NCI-H510A treated with DMSO at 0.1 percent for 48 hours (cell line): ENCODE results near the gene CEACAM6.
"Not testable (repeated sequence)": the region's sequence is repeated elsewhere in the genome, so short reads cannot be mapped to it uniquely, and the experiment has no call there.

Experiments
- DNase-seq: peaks from one replicate; lab custom pipeline; 2025; lab: John Stamatoyannopoulos, UW

CEACAM6 gene

GRCh38 chr19:41746593-41747227 lies 8.6 kb upstream of the CEACAM6 start:
- DNase-seq: peak; percentile 91

GRCh38 chr19:41748012-41748411 lies 7.3 kb upstream of the CEACAM6 start:
- no peak for DNase-seq

- peak; percentile 52 for DNase-seq
These were observed 4.8 kb upstream of the CEACAM6 start for GRCh38 chr19:41750248-41751134.

- peak; percentile 34 for DNase-seq
These were observed 2.2 kb upstream of the CEACAM6 start for GRCh38 chr19:41753159-41753558.

- peak; percentile 62 for DNase-seq
These were observed 1.3 kb upstream of the CEACAM6 start for GRCh38 chr19:41753936-41754529.

- no peak for DNase-seq
These were observed 3.5 kb downstream of the CEACAM6 start for GRCh38 chr19:41758846-41759245.

DNA sequence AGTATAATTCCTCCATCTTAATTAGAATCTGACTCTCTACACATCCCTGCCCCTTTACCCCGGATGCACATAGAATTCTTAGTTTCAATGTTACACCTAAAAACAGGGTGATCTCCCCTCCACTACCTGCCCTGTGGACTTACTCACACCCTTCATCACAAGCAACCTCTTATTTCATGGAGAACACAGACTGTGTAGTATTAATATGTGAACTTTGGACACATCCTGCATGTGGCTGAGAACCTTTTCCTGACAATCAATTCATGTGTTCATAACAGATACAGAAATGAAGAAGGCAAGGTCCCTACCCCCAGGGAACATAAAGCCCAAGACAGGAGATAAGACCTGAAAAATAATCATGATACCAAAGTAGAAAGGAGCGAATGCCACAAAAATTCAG lies 11.8 kb downstream of the CEACAM6 start:
- no peak for DNase-seq

DNA sequence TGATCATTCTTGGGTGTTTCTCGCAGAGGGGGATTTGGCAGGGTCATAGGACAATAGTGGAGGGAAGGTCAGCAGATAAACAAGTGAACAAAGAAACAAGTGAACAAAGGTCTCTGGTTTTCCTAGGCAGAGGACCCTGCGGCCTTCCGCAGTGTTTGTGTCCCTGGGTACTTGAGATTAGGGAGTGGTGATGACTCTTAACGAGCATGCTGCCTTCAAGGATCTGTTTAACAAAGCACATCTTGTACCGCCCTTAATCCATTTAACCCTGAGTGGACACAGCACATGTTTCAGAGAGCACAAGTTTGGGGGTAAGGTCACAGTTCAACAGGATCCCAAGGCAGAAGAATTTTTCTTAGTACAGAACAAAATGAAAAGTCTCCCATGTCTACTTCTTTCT lies 12.8 kb downstream of the CEACAM6 start:
- DNase-seq: not testable (repeated sequence)

GRCh38 chr19:41769608-41770007 lies 14.3 kb downstream of the CEACAM6 start:
- DNase-seq: no peak

DNA sequence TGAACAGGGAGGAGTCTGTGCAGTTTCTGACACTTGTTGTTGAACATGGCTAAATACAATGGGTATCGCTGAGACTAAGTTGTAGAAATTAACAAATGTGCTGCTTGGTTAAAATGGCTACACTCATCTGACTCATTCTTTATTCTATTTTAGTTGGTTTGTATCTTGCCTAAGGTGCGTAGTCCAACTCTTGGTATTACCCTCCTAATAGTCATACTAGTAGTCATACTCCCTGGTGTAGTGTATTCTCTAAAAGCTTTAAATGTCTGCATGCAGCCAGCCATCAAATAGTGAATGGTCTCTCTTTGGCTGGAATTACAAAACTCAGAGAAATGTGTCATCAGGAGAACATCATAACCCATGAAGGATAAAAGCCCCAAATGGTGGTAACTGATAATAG lies 16.1 kb downstream of the CEACAM6 start:
- no peak for DNase-seq

DNA sequence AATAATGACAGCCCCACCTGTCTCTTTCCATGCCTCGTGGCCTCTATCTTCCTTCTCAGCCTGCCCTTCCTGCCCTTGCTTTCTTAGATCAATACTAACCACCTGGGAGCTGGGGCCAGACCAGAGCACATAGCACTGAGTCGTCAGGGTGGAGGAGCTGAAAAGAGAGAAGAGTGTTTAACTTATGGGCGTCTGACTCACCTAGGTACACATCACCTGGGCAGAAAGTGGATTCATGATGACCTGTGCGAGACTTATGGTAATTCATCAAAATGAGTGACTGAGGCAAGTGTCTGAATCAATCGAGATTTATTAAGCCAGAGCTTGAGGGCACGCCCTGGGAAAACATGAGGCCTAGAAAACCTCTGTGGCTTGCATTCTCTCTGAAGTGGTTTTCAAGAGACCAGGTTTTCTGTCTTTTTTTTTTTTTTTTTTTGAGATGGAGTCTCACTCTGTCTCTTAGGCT lies 19.2 kb downstream of the CEACAM6 start:
- peak; percentile 99 for DNase-seq

- DNase-seq: peak; percentile 54
These were observed 21.4 kb downstream of the CEACAM6 start for GRCh38 chr19:41776700-41777099.

GRCh38 chr19:41783612-41784011 lies 28.3 kb downstream of the CEACAM6 start:
- DNase-seq: no peak

DNA sequence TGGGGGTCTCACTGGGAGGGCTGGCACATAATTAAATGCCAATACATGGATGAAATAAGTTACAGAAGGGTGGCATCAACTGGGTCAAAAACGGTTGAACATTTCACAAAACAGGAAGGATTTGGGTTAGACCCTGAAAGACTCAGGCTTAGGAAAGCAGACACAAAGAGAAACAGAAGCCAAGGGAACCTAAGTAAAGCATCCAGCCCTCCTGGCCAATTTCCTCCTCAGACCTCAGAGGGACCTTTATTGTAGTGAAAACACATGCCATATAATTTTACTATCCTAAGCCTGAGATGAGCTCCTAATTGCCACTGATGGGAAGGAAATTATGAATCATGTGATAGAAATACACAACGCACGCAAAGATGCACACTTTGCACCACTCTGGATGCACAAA lies 29.0 kb downstream of the CEACAM6 start:
- no peak for DNase-seq

DNA sequence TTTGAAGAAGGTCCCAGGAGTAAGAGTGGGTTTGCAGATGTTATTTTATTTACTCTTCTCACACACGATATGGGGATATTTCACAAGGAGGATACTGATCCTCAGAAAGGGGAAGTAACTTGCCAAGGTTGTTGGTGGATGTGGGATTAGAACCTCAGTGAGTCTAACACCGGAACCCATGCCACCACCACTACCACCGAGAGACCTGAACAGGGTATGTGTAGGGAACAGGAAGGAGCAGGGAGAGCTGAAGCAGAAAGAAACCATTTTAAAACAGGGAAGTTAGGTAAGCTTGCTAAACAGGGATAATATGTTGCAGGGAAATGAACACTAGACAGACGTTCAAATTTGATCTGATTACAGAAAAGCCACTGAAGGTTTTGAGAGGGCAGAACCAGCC lies 29.4 kb downstream of the CEACAM6 start:
- peak; percentile 64 for DNase-seq

DNA sequence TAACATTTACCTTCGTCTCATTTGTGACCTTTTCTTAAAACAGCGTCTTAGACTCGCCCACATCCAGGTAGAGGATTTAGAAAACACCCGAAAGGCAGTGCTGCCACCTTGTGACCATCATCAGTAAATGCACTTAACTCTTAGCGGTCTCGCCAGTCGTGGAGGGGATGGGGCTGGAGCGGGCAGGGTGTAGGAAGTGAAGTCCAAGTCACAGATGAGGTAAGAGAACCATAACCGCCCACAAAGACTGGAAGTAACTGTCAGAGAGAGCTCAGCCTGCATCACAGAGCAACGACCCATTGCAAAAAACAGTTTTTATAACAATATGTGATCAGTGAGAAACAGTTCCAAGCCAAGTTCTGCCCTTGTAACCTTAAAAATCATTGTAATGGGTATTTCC lies 30.3 kb downstream of the CEACAM6 start:
- peak; percentile 97 for DNase-seq

DNA sequence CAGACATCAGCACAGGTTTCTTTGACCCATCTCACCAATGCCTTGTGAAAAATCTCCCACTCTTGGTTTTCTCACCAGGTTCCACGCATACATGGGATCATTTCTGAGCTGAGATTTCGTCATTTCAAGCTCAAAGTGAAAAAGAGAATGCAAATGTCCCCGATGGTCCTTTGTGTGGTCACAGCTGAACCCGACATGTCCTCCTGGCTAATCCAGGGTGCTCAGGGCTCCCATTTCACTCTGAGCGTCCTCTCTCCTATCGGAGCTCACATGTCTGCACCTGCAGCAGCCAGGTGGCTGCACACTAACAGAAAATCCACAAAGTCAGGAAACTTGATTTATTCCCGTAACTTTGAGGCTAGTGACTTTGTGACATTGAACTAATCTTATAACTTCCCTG lies 31.7 kb downstream of the CEACAM6 start:
- peak; percentile 60 for DNase-seq

- not testable (repeated sequence) for DNase-seq
These were observed 33.2 kb downstream of the CEACAM6 start for GRCh38 chr19:41788518-41788917.

GRCh38 chr19:41789053-41789452 lies 33.7 kb downstream of the CEACAM6 start:
- DNase-seq: peak; percentile 61

DNA sequence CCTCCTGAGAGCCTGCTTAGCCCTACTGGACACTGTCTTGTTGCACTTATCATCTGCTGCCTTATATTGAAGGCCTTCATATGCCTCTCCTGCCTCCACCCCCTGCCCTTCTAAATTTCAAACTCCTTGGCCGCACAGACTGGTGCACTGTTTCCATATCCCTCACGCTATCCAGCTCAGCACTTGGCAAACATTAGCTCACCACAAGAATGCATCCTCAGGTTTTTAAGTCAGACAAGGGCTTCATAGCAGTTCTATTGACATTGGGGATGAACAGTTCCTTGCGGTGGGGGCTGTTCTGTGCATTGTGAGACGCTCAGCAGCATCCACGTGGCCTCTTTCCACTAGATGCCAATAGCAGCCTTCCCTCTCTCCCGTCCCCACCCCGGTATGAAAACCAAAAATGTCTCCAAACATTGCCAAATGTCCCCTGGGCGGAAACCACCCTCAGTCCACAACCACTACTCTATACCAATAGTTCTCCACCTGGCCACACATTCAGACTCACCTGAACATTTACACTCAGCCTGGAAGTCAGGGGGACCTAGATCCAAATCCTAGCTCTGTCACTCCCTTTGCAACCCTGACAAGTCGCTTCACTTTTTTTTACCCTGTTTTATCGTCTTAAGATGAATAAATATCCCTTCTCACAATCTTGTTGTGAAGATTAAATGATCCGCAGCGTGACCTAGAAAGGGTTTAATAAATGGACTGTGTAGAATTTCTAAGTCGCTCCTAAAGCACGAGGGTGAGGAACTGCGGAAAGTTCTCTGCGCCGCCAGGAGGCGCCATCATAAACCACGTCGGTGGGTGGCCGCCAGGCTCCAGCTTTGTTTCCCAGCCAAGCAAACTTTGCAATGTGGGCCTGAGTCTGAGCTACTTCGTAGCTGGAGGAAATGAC lies 37.4 kb downstream of the CEACAM6 start:
- DNase-seq: peak; percentile 72

DNA sequence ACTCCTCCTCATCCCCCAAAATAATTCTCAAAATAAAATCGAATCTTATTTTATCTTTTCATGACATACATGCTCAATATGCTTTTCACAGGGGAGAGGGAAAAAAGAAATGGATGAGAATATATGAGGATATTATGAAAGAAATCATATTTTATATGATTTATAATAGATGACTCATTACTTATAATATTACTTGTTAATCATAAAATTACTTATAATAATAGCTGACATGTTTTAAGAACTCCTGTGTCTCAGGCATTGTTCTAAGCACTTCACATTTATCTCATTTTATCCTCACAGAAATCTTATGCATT lies 38.0 kb downstream of the CEACAM6 start:
- DNase-seq: no peak

GRCh38 chr19:41795031-41795461 lies 39.7 kb downstream of the CEACAM6 start:
- DNase-seq: peak; percentile 73
